HG02798 (cell line): ENCODE results near the gene MIEF2.
A peak's percentile ranks its signal among the peaks of the same experiment; 100 is the strongest.
"Not testable (repeated sequence)": the region's sequence is repeated elsewhere in the genome, so short reads cannot be mapped to it uniquely, and the experiment has no call there.

Experiments
- ATAC-seq: cut with Tn5 transposase; IDR thresholded peaks from one replicate; pipeline ENCODE4 v1.9.1; 2021; ENCODE audit warnings: mild to moderate bottlenecking; ENCODE audit not compliant: unreplicated experiment, poor library complexity

The MIEF2 gene

GRCh38 chr17:18278867-18279266 is 18.4 kb downstream of the MIEF2 start:
- ATAC-seq: no peak

GRCh38 chr17:18280249-18280648 is 19.8 kb downstream of the MIEF2 start:
- no peak for ATAC-seq

GRCh38 chr17:18280766-18281371 is 20.4 kb downstream of the MIEF2 start:
- ATAC-seq: no peak

GRCh38 chr17:18281788-18282187 is 21.3 kb downstream of the MIEF2 start:
- ATAC-seq: no peak

GRCh38 chr17:18285296-18285695 is 24.8 kb downstream of the MIEF2 start:
- ATAC-seq: no peak

GRCh38 chr17:18291718-18292540 is 31.5 kb downstream of the MIEF2 start:
- ATAC-seq: no peak

- ATAC-seq: not testable (repeated sequence)
These were observed 37.6 kb downstream of the MIEF2 start for GRCh38 chr17:18298061-18298460.

GRCh38 chr17:18300725-18301480 is 40.4 kb downstream of the MIEF2 start:
- no peak for ATAC-seq

- ATAC-seq: not testable (repeated sequence)
These were observed 42.7 kb downstream of the MIEF2 start for GRCh38 chr17:18303206-18303605.

GRCh38 chr17:18309202-18309601 is 48.7 kb downstream of the MIEF2 start:
- no peak for ATAC-seq

GRCh38 chr17:18314059-18314730 is 53.7 kb downstream of the MIEF2 start:
- ATAC-seq: no peak

GRCh38 chr17:18314731-18315561 is 54.5 kb downstream of the MIEF2 start, which contains the start of the genes SMCR8 and TOP3A:
Gene SMCR8 (plus strand): TSS chr17:18315293. CDS start chr17:18315790, 497 bp downstream.
Gene TOP3A (minus strand): TSS chr17:18314994. CDS start chr17:18314778, 216 bp downstream.
- ATAC-seq: peak; percentile 90

- ATAC-seq: no peak
These were observed 55.1 kb downstream of the MIEF2 start for GRCh38 chr17:18315562-18315922.

GRCh38 chr17:18315961-18316360 is 55.5 kb downstream of the MIEF2 start:
- ATAC-seq: no peak
